Psoas muscle (tissue), 8 donors: ENCODE measurements around the gene NCF1. TPM values are rescaled to one million over a fixed set of nuclear protein-coding genes. Genes with fewer than 3 reads are reported as not detected.
A peak's percentile ranks its signal among the peaks of the same experiment; 100 is the strongest.
"Not testable (repeated sequence)": the region's sequence is repeated elsewhere in the genome, so short reads cannot be mapped to it uniquely, and the experiment has no call there.

Experiments
- ATAC-seq, 4 donors: fragments of 200-7000 bp; cut with Tn5 transposase; one replicate each; pipeline ENCODE4 v1.9.1; 2020; ENCODE audit warnings: moderate library complexity in 3 of 4, mild to moderate bottlenecking in 2 of 4
- DNase-seq, 2 donors: peaks; one replicate each; pipeline ENCODE4 v3.0.0-alpha.2; 2020
- H3K27ac ChIP-seq: fragments of 200-600 bp; one replicate; pipeline ENCODE4 v1.8.0; 2022
- H3K27me3 ChIP-seq, 3 donors: fragments of 200-600 bp in 1 of 3; one replicate each; pipeline versions ENCODE4 v1.6.1 to v1.8.0; 2013 to 2022; ENCODE audit warnings: low read length in 2 of 3, mild to moderate bottlenecking in 2 of 3, moderate library complexity in 1 of 3; ENCODE audit not compliant: insufficient read depth in 3 of 3
- H3K36me3 ChIP-seq, 2 donors: fragments of 200-600 bp in 1 of 2; one replicate each; pipeline versions ENCODE4 v1.6.1 to v1.8.0; 2013 to 2022; ENCODE audit warnings: low read depth in 1 of 2, mild to moderate bottlenecking in 1 of 2, moderate library complexity in 1 of 2; ENCODE audit not compliant: insufficient read depth in 1 of 2
- H3K4me1 ChIP-seq: fragments of 200-600 bp; one replicate; pipeline ENCODE4 v1.8.0; 2022
- H3K4me3 ChIP-seq: fragments of 200-600 bp; one replicate; pipeline ENCODE4 v1.8.0; 2022; ENCODE audit warnings: mild to moderate bottlenecking
- H3K9me3 ChIP-seq: fragments of 200-600 bp; one replicate; pipeline ENCODE4 v1.8.0; 2022
- WGBS, 3 donors: extraction: QIAGEN DNeasy Blood & Tissue Kit; methylation state at CpG; one replicate each; pipeline versions ENCODE4 v1.1.6 to v1.1.7; 2013; 5-methylcytosine and 5-hydroxymethylcytosine counted together
- intact Hi-C, 2 donors: fragments of 100-400 bp; cut with DNase I; formaldehyde crosslinking; loops; one replicate each; pipeline versions ENCODE4 v1.11.0 to v1.14.2; 2022
- polyA plus RNA-seq, 3 donors: library from polyadenylated mRNA; stranded (reverse); fragments of 200-250 nt; gene quantifications; one replicate each; pipeline ENCODE4 v1.2.3, GENCODE V29; 2013
- total RNA-seq, 4 donors: library from RNA; stranded (reverse); fragmentation: NEBNext Ultra II Directional in 2 of 4; extraction: Animal tissue kit (Norgen Biotek cat#: 25700) in 2 of 4; gene quantifications; one replicate each; pipeline versions ENCODE4 v1.2.1 to v1.2.4, GENCODE V29; 2021 to 2023
- donor health status: healthy with polysubstance abuse.
- donor health status: DM: no; HTN: no; CAD: no; lungs with moderate emphysema.
- donor health status: Bipolar disorder and iron deficiency.
- donor health status: healthy.
- donor health status: DM: yes; HTN: yes; CAD: no.
- donor health status: DM: no; HTN: no; CAD: no.
- donor health status: DM: no; HTN: no; CAD: no.
- donor health status: DM: yes; HTN: yes; CAD: no.

Gene NCF1
- total and polyA plus RNA-seq, 7 donors: 0.35 to 2.1 (median 0.51) TPM

GRCh38 chr7:74756673-74757072, 17.1 kb upstream of the NCF1 start:
- H3K9me3 ChIP-seq, intact Hi-C loops, DNase-seq, H3K27me3 ChIP-seq, ATAC-seq, H3K36me3 ChIP-seq, H3K27ac ChIP-seq, H3K4me3 ChIP-seq, H3K4me1 ChIP-seq: not testable (repeated sequence)
- WGBS, 3 donors: no CpG with 5 or more reads among the region's 5 CpGs

- H3K9me3 ChIP-seq, H3K27ac ChIP-seq, H3K36me3 ChIP-seq, H3K27me3 ChIP-seq, intact Hi-C loops, H3K4me1 ChIP-seq, DNase-seq, H3K4me3 ChIP-seq, ATAC-seq: not testable (repeated sequence)
- WGBS, 3 donors: no CpG with 5 or more reads among the region's 7 CpGs
These were observed 15.5 kb upstream of the NCF1 start for GRCh38 chr7:74758268-74758667.

GRCh38 chr7:74758982-74759381, 14.8 kb upstream of the NCF1 start:
- H3K9me3 ChIP-seq, ATAC-seq, H3K4me3 ChIP-seq, H3K27me3 ChIP-seq, H3K4me1 ChIP-seq, intact Hi-C loops, DNase-seq, H3K27ac ChIP-seq, H3K36me3 ChIP-seq: not testable (repeated sequence)
- WGBS, 3 donors: no CpG with 5 or more reads among the region's 3 CpGs

- H3K4me3 ChIP-seq, H3K36me3 ChIP-seq, H3K4me1 ChIP-seq, H3K9me3 ChIP-seq, H3K27ac ChIP-seq, intact Hi-C loops, DNase-seq, H3K27me3 ChIP-seq: not testable (repeated sequence)
- WGBS, 3 donors: no CpG with 5 or more reads among the region's 17 CpGs
- ATAC-seq: peak; percentile 10 to 41 (median 14)
These were observed 8.4 kb upstream of the NCF1 start for GRCh38 chr7:74765205-74765918.

- not testable (repeated sequence) for H3K4me3 ChIP-seq
These were observed 7.3 kb upstream of the NCF1 start for GRCh38 chr7:74766509-74766908.

GRCh38 chr7:74766991-74767390, 6.8 kb upstream of the NCF1 start:
- DNase-seq, H3K9me3 ChIP-seq, H3K27ac ChIP-seq, H3K36me3 ChIP-seq, H3K4me1 ChIP-seq, H3K4me3 ChIP-seq, intact Hi-C loops, H3K27me3 ChIP-seq: not testable (repeated sequence)
- 59 to 75% (median 67%) methylated on average over 8 of the region's 10 CpGs for WGBS, 3 donors
- ATAC-seq: peak in 1 of 4 donors; percentile 9

More at GRCh38 chr7:74766509-74766908, 7.3 kb upstream of the NCF1 start:
- 45% methylated on average over 1 of the region's 7 CpGs; no CpG with 5 or more reads in 2 of the 3 donors for WGBS, 3 donors
- H3K36me3 ChIP-seq, H3K27me3 ChIP-seq, H3K9me3 ChIP-seq, intact Hi-C loops, DNase-seq, H3K27ac ChIP-seq, H3K4me1 ChIP-seq: not testable (repeated sequence)
- ATAC-seq: peak; percentile 16 to 49 (median 40)

- H3K27ac ChIP-seq, H3K36me3 ChIP-seq, ATAC-seq, DNase-seq, H3K9me3 ChIP-seq, H3K27me3 ChIP-seq, H3K4me3 ChIP-seq, H3K4me1 ChIP-seq, intact Hi-C loops: not testable (repeated sequence)
- WGBS, 3 donors: 88 to 96% (median 88%) methylated on average over 3 to 4 of the region's 7 CpGs
These were observed 3.7 kb upstream of the NCF1 start for GRCh38 chr7:74770062-74770461.

- DNase-seq, H3K27me3 ChIP-seq, H3K36me3 ChIP-seq, H3K9me3 ChIP-seq, H3K4me1 ChIP-seq, H3K4me3 ChIP-seq, ATAC-seq, intact Hi-C loops, H3K27ac ChIP-seq: not testable (repeated sequence)
- WGBS, 3 donors: 92 to 96% (median 93%) methylated on average over 5 to 6 of the region's 6 CpGs
These were observed 1.7 kb upstream of the NCF1 start for GRCh38 chr7:74772093-74772492.

GRCh38 chr7:74775111-74775510, 1.3 kb downstream of the NCF1 start:
- H3K9me3 ChIP-seq, DNase-seq, intact Hi-C loops, H3K4me1 ChIP-seq, H3K27ac ChIP-seq, H3K36me3 ChIP-seq, H3K4me3 ChIP-seq, H3K27me3 ChIP-seq, ATAC-seq: not testable (repeated sequence)
- no CpG with 5 or more reads among the region's 6 CpGs for WGBS, 3 donors

GRCh38 chr7:74779053-74779452, 5.2 kb downstream of the NCF1 start:
- intact Hi-C loops, H3K36me3 ChIP-seq, ATAC-seq: not testable (repeated sequence)

GRCh38 chr7:74781746-74782145, 7.9 kb downstream of the NCF1 start:
- ATAC-seq, H3K9me3 ChIP-seq: not testable (repeated sequence)
- 80 to 94% (median 83%) methylated on average over 2 to 3 of the region's 6 CpGs for WGBS, 3 donors

More at GRCh38 chr7:74779053-74779452, 5.2 kb downstream of the NCF1 start:
- DNase-seq, H3K27ac ChIP-seq, H3K4me3 ChIP-seq, H3K27me3 ChIP-seq, H3K4me1 ChIP-seq, H3K9me3 ChIP-seq: not testable (repeated sequence)
- WGBS, 3 donors: 75 to 85% (median 80%) methylated on average over 8 to 13 of the region's 17 CpGs

GRCh38 chr7:74783595-74783994, 9.8 kb downstream of the NCF1 start:
- H3K4me3 ChIP-seq, H3K36me3 ChIP-seq: not testable (repeated sequence)

More at GRCh38 chr7:74781746-74782145, 7.9 kb downstream of the NCF1 start:
- H3K4me1 ChIP-seq, DNase-seq, intact Hi-C loops, H3K27ac ChIP-seq, H3K36me3 ChIP-seq, H3K27me3 ChIP-seq, H3K4me3 ChIP-seq: not testable (repeated sequence)

More at GRCh38 chr7:74783595-74783994, 9.8 kb downstream of the NCF1 start:
- H3K4me1 ChIP-seq, intact Hi-C loops, ATAC-seq, H3K9me3 ChIP-seq, H3K27me3 ChIP-seq, H3K27ac ChIP-seq, DNase-seq: not testable (repeated sequence)
- WGBS, 3 donors: 69 to 77% (median 76%) methylated on average over 3 to 5 of the region's 5 CpGs
